HG02642 (cell line): ENCODE results near the gene RTP5.

Experiments used
- ATAC-seq: cut with Tn5 transposase; IDR thresholded peaks from one replicate; pipeline ENCODE4 v1.9.1; 2021; ENCODE audit warnings: mild to moderate bottlenecking; ENCODE audit not compliant: unreplicated experiment, poor library complexity

RTP5 gene

DNA sequence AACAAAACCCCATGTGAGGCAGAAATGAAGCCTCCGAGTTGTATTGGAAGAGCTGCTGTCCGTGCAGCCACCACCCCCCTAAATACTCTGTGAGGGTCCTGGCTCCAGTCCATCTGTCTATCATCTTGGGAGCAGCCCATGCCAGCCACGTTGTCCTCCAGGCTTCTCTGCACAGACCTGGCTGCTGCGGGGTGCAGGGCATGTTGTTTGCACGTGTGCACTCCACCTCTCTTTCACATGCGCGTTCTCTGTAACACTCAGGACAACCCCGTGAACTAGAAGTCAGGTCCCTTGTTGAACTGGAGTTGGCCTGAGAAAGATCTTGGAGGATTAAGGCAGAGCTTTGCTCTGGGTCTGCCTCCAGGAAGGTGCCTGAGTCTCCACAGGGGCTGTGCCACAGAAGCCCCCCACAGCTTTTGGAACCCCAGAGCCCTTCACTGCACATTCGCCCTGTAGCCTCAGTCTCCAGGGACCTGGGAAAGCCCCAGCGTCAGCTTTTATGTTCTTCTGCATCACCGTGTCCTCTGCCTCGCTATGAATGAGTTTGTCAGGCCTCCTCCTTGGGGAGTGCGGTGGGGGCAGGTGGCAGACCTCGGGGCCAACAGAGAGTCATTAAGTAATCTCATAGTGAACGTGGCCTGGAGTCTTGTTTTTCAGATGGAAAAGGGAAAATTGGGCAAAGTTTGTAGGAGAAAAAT lies 16.6 kb downstream of the RTP5 start:
- ATAC-seq: no peak

DNA sequence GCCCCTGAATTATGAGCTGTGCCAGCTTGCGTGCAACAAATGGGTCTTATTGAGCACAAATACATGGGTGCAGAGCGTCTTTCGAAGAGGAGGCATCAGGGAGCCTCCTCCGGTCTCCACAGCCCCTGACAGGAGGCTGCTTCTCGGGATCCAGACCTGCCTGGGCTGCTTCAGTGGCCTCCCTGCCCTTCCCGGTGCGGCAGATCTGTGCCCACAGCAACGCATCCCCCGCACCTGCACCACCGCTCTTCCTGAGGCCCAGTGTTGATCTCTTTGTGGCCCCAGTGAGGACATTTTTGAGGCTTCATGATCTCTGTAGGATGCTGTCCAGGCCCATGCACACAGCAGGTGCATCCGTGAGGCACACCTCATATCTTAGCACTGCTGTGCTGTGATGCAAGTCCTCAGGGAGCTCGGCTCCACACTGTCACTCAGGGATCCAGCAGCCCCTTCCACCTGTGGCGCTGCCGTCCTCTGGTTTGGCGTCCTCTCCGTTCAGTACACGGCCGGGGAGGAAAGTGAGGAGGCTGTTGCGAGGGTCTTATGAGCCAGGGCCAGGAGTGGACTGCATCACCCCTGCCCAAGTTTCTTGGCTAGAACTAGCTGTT lies 17.4 kb downstream of the RTP5 start:
- no peak for ATAC-seq

DNA sequence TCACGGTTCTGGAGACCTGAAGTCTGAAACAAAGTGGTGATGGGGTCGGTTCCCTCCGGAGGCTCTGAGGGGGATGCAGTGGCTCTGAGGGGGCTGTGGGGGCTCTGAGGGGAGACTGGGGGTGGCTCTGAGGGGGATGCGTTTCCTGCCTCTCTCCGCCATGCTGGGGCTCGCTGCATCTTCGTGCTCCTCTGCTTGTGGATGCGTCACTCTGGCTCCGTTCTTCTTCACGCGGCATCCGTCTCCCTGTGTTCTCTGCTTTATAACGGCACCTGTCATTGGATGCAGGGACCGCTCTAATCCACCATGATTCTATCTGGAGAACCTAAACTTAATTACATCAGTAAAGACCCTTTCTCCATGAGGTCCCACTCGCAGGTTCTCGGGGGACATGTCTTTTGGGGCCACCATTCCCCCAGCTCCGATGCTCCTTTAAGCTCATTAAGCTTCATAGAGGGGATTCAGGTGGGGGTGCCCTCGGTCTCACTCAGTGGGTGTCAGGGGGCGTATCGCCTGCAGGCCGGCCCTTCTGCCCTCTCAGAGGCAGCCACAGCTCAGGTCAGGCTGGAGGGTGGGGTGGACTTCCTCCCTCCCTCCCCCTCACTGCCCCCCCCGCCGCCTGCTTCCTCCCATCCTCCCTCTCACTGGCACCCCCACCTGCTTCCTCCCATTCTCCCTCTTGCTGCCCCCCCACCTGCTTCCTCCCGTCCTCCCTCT lies 18.4 kb downstream of the RTP5 start:
- no peak for ATAC-seq

DNA sequence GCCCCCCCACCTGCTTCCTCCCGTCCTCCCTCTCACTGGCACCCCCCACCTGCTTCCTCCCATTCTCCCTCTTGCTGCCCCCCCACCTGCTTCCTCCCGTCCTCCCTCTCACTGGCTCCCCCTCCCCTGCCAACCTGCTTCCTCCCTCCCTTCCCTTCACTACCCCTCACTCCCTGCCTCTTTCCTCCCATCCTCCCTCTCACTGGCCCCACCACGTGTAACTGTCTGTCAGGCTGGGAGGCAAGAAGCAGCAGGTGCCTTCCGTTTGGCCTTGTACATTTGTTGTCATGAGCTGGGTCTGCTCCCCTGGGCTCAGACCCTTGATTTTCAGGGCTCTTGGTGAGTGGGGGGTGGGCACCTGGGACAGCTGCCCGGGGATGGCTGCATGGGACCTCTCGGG lies 19.1 kb downstream of the RTP5 start:
- no peak for ATAC-seq

DNA sequence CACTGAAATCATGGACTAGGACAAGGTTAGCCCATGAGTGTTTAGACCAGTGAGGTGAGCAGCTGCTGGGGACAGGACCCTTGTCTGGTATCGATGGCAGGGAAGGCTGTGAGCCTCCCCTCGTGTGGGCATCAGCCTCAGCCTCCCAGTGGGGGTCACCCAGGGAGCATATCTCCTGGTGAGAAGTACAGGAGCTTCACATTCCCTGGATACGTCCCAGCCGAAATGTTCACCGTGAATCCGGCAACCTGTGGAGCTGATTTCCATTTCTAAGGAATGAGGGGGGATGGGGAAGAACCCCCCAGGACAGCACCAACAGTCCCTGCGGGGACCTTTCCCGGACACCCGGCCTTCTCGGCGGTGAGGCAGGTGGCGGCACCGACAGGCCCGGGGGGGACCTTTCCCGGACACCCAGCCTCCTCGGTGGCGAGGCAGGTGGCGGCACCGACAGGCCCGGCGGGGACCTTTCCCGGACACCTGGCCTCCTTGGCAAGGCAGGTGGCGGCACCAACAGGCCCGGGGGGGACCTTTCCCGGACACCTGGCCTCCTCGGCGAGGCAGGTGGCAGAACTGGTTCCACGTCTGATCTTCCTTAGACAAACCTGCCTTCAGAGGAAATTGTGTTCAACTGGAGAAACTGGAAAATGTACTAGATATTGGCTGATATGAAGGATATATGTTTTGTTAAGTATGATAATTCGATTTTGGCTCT lies 21.2 kb downstream of the RTP5 start:
- ATAC-seq: no peak

DNA sequence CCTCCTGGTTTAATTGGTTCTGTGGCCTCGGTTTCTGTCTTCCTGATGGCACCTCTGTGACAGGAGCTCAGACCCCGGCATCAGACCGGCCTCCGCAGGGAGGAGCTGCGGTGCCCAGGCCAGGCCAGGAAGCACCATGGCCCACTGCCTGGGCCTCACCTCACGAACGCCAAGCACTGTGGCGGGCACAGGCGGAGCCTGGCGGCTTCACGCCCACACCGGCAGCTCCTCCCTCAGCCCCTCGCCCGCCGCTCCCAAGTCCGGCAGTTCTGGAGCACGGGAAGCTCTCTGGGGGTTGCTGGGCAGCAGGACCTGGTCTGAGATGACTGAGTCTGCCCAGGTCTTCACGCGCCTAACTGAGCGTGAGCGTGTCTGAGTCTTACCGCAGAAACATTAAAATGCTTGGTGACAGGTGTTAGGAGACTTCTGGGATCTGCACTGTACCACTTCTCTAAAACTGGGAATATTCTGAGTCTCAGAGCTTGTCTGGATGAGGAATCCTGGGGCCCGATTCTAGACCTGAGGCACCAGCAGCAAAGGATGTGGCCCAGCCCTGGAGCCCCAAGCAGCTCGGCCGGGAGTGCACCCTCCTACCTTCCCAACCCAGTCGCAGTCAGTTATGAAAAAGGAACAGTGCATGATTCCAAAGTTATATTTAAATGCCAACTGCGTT lies 21.9 kb downstream of the RTP5 start:
- no peak for ATAC-seq

DNA sequence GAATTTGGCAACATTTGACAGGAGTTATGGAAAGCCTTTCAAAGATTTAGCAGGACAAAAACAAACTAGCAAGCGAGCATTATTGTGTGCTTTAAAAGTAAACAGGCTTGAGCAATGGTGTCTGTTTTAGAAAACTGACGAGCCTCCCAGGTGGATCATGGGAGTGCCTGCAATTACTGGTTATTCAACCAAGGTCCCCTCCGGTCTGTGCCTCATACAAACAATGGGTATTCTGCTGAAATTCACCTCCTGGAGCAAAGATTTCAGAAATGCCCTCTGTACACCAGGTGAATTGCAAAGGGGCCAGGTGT lies 22.4 kb downstream of the RTP5 start:
- ATAC-seq: no peak

DNA sequence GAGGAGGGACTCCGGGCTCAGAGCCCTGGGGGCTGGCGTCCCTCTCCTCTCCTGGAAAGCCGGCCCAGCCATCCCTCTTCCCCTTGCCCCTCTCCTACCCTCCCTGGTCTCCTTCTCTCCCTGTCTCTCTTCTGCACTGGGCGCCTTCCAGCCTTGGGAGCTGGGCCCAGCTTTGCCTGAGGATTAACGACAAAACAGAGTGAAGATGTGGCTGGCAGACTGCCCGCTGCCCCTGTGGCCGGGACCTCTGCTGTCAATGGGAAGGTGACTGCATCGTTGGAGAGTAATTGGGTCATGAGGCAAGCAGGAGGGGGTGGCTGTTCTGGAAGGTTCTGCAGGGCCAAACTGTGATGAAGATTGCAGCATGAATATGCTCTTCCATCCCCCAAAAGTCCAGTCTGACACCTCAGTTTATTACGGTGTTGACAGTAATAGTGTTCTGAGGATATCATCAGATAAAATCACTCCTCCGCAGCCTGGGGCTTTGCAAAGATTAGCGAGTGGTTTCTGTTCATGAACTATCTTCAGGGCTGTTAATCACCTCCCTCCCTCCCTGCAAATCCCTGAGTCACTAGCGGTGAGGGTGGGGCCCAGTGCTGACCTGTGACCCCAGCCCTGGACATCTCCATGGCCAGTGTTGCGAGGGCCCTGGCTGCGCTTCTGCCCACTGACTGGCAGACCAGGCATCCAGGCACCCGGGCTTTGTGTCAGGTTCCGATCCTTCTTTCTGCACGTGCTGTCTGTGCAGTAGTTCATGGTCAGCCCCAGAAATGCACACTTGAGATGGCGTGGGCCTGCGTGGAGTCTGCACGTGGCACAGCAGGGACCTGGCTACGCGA lies 23.0 kb downstream of the RTP5 start:
- no peak for ATAC-seq

DNA sequence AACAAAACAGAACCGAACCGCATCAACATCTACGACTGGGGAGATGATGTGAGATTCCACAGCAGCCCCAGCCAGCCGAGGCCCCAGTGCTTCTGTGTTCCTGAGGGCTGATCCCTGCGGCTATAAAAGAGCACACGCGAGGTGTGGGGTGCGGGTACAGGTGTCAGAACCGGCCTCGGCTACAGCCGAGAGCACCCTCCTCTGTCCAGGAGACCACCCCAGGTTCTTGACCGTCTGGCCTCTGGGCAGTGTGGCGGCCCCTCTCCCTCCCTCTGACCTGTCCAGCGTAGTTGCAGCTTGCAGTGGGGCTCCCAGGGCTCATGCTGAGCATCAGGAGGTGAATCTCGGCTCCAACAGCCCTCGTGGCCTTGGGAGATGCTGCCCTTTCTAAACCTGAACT lies 23.7 kb downstream of the RTP5 start:
- no peak for ATAC-seq

DNA sequence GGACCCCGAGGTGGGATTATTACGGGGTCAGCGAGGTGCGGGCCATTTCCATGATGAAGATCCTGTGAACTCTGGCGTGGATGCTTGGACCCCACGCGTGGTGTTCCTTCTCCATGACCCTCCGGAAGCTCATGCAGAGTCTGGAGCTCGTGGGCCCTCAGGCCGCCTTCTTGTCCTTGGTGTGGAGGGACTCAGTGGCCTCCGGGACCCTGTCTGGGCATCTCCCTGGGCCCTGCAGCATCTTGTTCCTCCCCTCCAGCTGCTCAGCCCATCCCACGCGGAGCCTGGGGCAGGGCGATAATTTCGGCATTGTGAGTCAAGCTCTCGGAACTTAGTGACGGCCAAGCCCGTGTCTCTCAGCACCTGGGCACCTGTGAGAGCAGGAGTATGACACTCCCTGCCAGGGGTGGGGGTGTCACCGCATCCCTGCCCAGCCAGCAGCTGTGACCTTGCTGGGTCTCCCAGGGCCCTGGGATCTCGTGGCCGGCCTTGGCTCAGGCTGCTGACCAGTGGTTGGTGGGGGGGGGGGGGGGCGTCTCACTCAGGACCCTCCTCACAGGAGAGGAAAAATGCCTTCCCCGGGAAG lies 24.6 kb downstream of the RTP5 start:
- no peak for ATAC-seq

DNA sequence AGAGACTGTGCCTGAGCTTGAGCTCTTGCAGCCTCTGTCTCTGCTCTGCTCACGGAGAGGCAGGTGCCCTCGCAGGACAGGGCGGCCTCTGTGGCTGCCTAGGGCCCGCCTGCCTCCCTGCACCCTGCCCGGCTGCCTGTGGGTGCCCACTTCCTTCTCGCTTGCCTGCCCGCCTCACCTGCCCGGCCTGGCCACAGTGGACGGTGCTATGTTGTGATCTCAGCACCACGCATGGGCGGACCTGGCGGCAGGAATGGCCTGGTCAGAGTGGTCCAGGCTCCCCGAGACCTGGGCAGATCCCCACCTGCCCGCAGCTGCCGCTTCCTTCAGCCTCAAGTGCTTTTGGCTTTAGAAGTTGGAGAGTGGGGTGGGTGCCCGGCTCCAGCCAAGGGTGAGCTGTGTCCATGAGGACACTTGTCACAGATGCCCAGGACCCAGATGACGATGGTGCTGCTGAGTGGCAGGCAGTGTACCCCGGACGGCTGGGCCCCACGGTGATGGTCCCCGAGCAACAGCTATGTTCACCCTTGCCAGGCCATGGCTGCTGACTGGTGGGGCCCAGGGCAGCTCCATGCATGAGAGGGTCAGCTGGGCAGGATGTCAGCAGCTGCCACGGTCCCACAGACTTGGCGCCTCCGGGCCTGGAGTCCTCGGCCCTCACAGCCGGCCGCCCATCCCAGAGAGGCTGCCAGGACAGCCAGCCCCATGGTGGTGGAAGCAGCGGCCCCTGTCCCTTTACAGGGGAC lies 25.3 kb downstream of the RTP5 start:
- ATAC-seq: no peak

DNA sequence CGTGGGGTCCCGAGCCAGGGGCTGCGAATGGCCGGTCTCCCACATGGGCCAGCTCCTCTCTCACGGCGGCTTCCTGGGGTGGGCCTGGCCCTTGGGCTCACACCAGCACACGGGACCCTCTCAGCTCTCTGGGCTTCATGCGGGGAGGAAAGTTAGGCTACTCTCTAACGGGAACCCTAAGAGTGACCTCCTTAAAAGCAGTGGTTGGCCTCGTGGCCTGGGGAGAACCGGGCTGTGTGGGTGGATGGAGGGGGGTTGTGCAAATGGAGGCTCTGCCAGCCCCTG lies 25.8 kb downstream of the RTP5 start:
- ATAC-seq: no peak

DNA sequence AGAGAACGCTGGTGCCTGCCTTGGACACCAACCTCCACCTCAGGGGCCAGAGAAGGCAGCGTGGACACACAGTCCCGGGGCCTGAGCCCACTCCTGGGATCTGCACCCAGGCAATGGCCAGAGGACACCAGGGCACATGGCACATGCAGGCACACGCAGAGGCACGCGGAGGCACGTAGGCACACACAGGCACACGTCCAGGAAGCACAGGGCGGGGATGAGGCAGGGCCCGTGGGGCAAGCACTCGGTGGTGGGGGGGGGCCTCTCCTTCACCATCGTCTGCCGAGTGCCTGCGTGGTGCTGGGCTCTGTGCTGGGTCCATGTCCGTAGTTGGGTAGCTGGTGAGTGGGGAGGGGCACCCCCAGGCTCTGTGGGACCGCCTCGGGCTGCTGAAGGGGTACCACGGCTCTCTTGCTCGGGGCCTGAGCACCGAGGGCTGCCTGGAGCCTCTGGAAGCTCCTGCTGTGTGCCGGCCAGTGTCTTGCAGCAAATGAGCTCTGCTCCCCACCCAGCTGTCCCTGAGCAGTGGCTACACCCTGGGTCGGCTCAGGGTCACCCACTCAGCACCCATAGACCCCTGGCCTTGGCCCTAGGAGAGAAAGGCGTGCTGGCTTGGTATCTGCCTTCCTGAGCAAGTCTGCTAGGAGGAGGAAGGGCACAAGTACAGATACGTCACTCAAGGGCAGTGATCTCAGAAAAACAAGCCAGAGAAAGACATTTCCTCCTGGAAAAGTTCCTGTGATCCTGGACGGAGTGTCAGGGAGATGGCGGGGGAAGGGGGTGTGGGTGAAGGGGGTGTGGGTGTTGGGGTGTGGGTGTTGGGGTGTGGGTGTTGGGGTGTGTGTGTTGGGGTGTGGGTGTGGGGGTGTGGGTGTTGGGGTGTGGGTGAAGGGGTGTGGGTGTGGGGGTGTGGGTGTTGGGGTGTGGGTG lies 26.4 kb downstream of the RTP5 start:
- ATAC-seq: no peak

DNA sequence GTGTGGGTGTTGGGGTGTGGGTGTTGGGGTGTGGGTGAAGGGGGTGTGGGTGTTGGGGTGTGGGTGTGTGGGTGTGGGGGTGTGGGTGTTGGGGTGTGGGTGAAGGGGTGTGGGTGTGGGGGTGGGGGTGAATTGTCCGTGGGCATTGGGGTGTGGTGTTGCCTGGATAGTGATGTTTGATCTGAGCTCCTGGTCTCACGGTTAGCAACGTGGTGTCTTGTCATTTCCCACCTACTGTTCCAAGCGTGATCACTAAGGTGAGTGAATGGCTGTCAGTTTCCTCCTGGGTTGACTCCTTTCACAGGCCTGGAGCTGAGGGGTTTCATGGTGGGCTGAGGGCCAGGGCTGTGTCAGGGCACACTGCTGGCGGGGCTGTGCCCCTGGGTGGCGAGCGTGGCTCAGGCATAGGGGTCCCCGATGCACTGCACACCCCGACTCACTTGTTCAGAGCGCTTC lies 27.2 kb downstream of the RTP5 start:
- no peak for ATAC-seq

DNA sequence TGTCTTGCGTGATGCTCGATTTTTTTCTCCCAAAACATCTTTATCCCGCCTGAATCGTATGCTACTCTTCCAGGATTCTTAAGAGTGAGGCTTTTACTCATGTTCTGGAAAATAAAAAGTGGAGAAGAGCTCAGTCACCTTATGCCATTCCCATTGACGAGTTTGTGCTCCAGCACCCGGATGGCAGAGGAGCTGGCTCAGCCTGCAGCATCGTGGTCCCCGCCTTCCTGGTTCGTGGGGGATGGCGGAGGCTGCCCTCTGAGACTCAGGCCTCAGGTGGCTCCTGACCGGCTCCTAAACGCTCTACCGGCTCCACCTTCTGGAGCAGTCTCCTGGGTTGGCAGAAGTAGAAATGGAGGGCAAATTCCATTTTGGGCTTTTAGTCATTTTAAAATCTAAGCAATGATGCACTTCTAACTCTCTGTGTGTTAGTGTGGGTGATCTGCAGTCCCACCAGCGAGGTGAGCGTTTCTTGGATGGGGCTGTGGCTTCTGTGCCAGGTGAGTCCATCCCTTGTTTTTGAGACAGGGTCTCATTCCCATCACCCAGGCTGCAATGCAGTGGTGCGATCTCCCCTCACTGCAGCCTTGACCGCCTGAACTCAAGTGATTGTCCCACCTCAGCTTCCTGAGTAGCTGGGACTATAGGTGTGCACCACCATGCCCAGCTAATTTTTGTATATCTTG lies 27.8 kb downstream of the RTP5 start:
- no peak for ATAC-seq

DNA sequence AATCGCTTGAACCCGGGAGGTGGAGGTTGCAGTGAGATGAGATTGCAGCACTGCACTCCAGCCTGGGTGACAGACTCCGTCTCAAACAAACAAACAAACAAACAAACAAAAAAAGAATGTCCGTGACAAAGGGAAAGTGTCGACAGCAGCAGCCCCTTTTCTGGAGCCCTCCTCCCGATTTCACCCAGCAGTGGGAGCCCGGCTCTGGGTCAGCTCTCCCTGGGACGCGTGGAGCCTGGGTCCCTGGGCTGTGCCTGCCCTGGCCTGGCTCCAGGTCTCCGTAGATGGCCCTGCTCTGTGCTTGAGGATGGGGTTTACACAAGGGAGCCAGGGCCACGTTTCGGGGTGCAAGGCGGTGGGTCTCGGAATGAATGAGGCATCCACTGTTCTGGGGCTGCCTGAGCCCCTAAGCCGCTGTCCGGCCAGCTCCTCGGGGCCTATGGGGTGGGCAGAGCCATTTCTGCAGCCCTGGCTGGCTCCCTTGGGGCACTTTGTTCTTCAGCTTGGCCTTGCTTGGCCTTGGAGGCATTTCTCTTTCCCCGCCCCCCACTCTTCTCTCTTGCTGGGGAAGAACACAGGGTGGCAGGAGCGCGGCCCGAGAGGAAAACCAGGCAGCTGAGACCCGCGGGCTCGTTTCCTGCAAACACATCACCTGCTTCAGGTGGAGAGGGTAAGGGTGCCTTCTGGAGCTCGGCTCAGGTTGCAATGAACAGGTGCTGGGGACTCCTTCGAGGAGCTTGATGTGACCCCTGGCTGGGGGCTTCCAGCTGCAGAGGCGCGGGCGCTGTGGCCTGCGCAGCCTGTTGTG lies 29.1 kb downstream of the RTP5 start:
- ATAC-seq: no peak
